GM19455 (cell line): ENCODE measurements around the gene FAM111A.

Experiments
- ATAC-seq: cut with Tn5 transposase; IDR thresholded peaks from one replicate; pipeline ENCODE4 v1.9.1; 2021; ENCODE audit not compliant: unreplicated experiment

Gene FAM111A

DNA sequence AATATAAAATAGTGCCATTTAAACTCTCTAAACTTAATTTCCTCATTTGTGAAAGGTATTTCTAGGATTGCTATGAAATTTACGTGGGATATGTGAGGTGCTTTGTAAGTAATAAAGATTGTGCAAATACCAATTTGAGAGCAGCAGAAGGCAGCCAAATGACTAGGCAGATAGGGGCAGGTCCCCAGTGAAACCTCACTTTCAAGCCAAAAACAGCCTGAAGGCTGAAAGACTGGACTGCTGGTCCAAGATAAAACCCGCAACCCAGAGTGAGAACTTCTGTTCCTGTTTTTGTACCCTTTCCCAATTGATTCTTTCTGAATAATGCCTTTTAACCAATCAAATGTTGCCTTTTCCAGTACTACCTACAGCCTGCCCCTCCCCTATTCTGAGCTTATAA, 36.5 kb downstream of the FAM111A start:
- ATAC-seq: no peak

DNA sequence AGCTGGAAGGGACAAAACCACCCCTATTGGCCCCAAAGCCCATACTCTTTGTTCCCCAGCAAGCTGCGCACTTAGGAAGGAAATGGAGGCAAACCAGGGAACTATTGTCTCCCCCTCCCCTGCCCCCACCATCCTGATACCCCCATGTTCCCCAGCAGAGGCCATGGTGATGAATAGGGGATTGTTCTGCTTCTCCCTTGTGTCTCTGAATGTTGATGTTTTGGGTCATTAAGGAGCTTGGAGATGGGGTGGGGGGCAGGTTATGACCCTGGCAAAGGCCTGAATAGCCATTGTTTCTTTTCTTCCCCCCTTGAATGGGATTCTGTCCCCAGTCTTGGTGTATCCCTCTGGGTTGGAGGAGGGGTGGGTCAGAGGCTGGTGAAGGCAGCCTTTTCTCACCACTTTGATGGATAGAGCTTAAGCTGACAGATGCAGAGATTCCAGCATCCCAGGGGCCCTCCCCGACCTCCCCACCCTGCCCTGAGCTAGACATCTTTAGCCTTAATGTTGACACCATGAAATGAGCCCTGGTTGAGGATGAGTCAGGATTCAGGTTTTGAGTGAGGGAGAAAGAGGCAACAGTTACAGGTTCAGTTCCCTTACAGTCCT, 37.6 kb downstream of the FAM111A start:
- no peak for ATAC-seq

DNA sequence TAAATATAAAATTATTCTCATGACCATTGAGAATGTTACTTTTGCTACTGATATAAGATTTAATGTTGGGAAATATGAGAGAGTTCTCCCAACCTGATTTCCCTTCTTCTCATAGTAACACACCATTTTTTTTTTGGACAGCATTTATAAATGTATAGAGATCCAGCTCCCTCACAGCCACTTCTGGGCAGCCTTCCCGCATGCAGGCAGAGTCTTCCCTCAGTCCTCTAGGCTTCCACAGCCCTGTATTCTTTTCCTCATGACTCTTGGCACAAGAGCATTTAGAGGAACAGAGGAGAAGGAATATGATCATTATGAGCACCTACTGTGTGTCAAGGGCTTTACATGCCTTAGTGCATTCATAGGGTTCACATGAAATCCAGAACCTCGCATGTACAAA, 38.3 kb downstream of the FAM111A start:
- ATAC-seq: no peak

DNA sequence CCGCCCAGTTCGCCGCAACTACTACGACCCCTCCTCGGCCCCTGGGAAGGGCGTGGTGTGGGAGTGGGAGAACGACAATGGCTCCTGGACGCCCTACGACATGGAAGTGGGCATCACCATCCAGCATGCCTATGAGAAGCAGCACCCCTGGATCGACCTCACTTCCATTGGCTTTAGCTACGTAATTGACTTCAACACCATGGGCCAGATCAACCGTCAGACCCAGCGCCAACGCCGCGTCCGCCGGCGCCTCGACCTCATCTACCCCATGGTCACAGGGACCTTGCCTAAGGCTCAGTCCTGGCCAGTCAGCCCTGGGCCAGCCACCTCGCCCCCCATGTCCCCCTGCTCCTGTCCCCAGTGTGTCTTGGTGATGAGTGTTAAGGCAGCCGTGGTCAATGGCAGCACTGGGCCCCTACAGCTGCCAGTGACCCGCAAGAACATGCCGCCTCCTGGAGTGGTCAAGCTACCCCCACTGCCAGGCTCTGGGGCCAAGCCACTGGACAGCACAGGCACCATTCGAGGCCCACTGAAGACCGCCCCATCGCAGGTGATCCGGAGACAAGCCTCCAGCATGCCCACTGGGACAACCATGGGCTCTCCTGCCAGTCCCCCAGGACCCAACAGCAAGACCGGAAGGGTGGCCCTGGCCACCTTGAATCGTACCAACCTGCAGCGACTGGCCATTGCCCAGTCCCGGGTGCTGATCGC, 39.2 kb downstream of the FAM111A start:
- ATAC-seq: no peak

- no peak for ATAC-seq
Observed at GRCh38 chr11:59182457-59183151, 39.9 kb downstream of the FAM111A start.

- no peak for ATAC-seq
Observed at GRCh38 chr11:59183771-59184170, 41.1 kb downstream of the FAM111A start.

DNA sequence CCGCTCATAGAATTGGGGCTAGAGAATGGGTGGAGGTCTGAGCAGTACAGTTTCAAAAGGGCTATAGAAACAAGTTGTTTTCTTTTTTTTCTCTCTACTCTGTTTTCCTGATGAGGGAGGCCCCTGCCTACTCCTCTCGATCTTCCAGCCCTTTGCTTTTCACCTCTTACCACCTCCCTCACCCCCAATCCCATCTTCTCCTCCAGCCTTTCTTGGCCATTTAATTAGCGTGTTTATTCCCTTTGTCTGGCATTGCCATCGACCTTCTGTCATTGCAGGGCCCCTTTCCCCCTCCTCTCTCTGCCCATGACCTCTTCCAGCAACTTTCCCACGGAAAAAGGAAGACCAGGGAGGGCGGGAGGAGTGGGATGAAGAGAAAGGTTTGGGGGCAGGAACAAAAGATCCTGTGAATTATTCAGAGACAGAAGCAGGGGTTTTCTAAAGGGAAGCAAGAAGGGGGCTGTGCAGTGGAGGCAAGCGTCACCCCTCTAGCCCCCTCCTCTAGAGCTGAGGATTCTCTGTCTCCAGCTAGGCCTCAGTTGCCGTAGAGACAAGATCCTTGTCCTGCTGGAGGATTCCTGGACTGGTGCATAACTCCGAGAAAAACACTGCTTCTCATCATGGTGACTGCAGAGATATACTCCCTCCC, 42.2 kb downstream of the FAM111A start:
- no peak for ATAC-seq

GRCh38 chr11:59185386-59185945, 42.8 kb downstream of the FAM111A start:
- no peak for ATAC-seq

DNA sequence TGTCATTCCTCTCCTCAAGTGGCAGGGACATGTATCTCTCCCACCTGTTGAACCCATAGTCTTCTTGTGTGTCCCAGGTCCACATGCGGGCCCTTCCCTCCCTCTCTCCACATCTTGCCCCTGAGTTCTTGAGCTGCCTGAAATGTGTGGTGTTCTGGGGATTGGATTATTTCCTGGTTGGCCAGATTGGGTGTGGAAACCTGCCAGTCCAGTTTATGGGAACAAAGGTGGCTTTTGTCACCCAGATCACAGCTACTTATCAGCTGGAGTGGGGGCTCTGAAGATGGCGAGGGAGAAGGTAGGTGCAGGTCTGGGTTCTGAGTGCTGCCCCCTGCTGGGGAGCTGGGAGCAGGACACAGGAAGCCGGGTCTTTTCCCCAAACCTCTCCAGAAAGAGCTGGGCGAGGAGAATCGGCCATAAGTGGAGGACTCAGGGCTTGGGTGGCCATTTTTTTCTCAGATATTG, 43.5 kb downstream of the FAM111A start:
- ATAC-seq: peak; percentile 67

GRCh38 chr11:59187035-59187434, 44.4 kb downstream of the FAM111A start:
- no peak for ATAC-seq

GRCh38 chr11:59187587-59187986, 44.9 kb downstream of the FAM111A start:
- ATAC-seq: no peak

GRCh38 chr11:59188954-59189353, 46.3 kb downstream of the FAM111A start:
- ATAC-seq: no peak

GRCh38 chr11:59189986-59190385, 47.3 kb downstream of the FAM111A start:
- no peak for ATAC-seq

DNA sequence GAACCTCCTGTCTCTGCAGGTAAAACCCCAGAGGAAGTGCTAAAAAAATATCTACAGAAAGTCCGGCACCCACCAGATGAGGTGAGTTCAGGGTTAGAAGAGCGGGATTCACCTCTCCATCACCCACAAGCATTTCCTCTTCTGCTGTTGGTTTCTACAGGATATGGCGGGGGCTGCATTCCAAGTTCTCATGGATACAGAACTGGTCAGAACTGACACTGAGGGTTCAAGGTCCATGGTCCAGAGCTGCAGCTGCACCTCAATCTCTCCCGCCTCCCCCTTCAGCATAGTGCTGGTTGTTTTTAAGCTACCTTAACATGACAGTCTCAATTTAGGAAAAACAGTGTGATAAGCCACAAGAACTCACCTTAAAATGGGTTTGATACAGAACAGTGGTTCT, 48.4 kb downstream of the FAM111A start:
- no peak for ATAC-seq

GRCh38 chr11:59191890-59192289, 49.2 kb downstream of the FAM111A start:
- ATAC-seq: no peak

- ATAC-seq: no peak
Observed at GRCh38 chr11:59192446-59193020, 49.9 kb downstream of the FAM111A start.

- no peak for ATAC-seq
Observed at GRCh38 chr11:59193587-59194130, 51.0 kb downstream of the FAM111A start.

DNA sequence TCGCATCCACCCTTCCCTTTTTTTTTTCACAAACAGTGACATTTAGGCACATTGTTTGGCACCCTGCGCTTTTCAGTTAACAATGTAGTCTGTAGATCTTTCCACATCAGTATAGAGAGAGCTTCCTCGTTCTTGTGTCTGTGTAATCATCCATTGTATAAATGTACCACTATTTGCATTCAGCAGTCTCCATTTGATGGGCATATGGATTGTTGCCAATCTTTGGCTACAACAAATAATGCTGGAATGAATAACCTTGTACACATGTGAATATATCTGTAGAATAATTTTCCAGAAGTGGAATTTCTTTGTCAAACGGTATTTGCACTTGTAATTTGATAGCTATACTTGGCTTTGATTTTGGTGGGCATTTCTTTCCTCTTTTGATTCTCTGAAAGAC, 52.9 kb downstream of the FAM111A start:
- ATAC-seq: no peak

DNA sequence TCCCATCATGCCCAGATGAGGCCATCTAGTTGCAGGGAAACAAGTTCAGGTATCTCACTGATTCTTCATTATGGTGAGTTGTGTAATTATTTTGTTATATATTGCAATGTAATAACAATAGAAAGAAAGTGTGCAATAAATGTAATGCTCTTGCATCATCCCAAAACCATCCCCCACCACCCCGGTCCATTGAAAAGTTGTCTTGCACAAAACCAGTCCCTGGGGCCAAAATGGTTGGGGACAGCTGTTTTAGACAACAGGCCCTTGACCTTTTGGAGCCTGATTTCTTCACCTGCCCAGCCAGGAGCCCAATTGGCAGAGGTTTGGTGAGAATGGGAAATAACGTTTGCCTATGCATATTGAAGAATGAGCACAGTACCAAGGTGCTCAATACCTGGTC, 54.1 kb downstream of the FAM111A start:
- no peak for ATAC-seq

DNA sequence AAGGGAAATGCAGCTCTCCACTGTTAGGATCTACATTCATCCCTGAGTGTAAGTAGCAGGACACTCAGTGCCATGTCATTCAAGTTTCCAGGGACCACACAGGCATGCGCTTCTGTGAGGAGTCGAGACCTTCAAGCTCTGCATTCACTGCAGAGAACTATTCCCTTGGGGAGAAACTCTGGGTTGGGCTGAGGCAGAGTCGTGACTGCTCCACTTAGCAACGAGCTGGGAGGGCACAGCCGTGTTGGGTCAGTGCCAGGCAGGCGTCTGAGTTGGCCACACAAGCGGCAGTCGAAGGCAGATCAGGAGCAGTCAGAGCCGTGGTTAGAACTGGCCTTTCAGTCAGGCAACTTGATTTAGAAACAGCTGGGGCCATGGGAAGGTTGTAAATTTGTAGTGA, 55.3 kb downstream of the FAM111A start:
- ATAC-seq: no peak

- no peak for ATAC-seq
Observed at GRCh38 chr11:59198726-59199125, 56.1 kb downstream of the FAM111A start.
